ENCODE results near the gene HNRNPM.

GRCh38 chr19:8399681-8400188 is 45.0 kb upstream of the HNRNPM start:
- TF ChIP-seq EP300 (IDR thresholded peaks at IDR 0.05) (no peak), CTCF (IDR thresholded peaks at IDR 0.05) (no peak)

Measured in ovary (tissue), 3 donors.